GM12892 (cell line): ENCODE measurements around the gene PRRT2.

ENCODE experiments used
- DNase-seq: peaks from one replicate; pipeline ENCODE4 v3.0.0; 2011; ENCODE audit not compliant: insufficient read length
- FAIRE-seq: peaks from 2 replicates; lab custom pipeline; 2011; peaks lifted over from hg19 to GRCh38; lab: Jason Lieb, UNC
- POLR2A ChIP-seq: IDR thresholded peaks from 2 replicates; pipeline ENCODE4 v1.6.1; 2011; ENCODE audit warnings: low read depth, low read length, control low read depth
- POLR2AphosphoS5 ChIP-seq: IDR thresholded peaks from 2 replicates; pipeline ENCODE4 v1.6.1; 2011; ENCODE audit warnings: low read depth, low read length, control low read depth
- TAF1 ChIP-seq: IDR thresholded peaks from 2 replicates; pipeline ENCODE4 v1.6.1; 2011; ENCODE audit warnings: low read depth, mild to moderate bottlenecking, control low read depth, low read length, borderline replicate concordance

The PRRT2 gene

DNA sequence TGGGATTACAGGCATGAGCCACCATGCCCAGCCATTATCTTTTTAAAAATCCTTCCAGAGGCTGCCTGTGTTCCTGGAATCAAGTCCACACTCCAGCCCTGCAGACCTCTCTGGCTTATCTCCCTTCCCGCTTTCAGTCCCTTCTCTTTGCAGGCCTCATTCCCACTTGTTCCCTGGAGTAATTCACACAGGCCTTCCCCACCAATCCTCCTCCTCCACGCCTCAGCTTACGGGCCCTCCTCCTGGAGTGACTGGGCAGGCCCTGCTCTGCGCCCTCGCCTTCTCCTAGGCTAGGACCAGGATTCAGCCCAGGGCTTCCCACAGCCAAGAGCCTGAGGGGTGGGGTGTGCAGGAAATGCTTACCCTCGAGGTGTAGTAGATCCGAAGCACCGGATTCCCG, 48.2 kb downstream of the PRRT2 start:
- TF ChIP-seq POLR2A (no peak), TAF1 (no peak), POLR2AphosphoS5 (no peak)
- DNase-seq (no peak), FAIRE-seq (no peak)

GRCh38 chr16:29862383-29862883, 50.4 kb downstream of the PRRT2 start:
- FAIRE-seq = peak; percentile 58
- TF ChIP-seq POLR2A (no peak), TAF1 (no peak), POLR2AphosphoS5 (no peak)
- no peak for DNase-seq

DNA sequence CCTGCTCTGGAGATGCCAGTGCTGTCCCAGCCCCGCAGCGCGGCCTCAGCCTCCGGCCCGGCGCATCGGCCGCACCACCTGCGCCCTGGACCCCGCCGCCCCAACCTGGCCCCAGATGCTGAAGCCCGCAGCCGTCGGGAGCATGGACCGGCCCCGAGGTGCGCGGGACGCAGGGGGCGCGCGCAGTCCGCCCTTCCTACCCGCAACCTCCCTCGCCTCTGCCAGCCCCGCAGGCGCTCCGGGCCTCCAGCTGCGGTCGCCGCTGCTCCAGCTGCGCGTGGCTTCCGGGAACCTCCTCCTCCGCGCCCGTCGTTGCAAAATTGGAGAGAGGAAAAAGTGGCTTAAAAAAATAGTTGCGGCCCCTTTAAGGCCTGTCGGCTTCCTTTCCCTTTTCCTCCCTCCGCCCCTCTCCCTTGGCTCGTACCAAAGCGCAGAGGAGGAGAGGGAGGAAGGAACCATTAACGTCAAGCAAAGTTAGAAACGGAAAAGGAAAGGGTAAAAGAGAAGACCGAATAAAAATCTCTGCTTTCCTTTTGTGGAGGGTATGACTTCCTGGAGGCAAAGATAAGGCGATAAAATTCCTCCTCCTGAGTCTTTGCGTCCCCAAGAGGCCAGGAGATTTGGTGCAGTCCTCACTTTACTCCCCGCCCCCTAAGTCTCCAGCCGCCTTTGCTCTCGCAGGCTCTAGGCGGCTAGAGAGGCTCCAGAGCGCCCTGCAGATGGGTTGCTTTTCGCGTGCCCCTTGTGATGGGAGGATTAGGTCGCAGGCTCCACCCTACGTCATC, 51.1 kb downstream of the PRRT2 start, which contains the start of gene CDIPT:
CDIPT (minus strand) TSS at position 343 of the 785 bp plus-strand sequence. CDS start 369 bp downstream, outside the sequence.
- FAIRE-seq = peak; percentile 95
- peak; percentile 85 for DNase-seq
- TF ChIP-seq POLR2A (no peak), TAF1 (no peak), POLR2AphosphoS5 (no peak)

- TF ChIP-seq POLR2A = no peak
- no peak for TF ChIP-seq TAF1
- no peak for TF ChIP-seq POLR2AphosphoS5
- FAIRE-seq (no peak), DNase-seq (no peak)
These were observed 51.6 kb downstream of the PRRT2 start for GRCh38 chr16:29863669-29863984.

GRCh38 chr16:29864205-29864604, 52.2 kb downstream of the PRRT2 start:
- no peak for DNase-seq
- no peak for FAIRE-seq
- TF ChIP-seq POLR2AphosphoS5 (no peak), POLR2A (no peak), TAF1 (no peak)
